Fibroblast of lung (primary cell): Measurements from ENCODE around the gene ALKBH3. TPM values are rescaled to one million over a fixed set of nuclear protein-coding genes. Genes with fewer than 3 reads are reported as not detected.

Experiments
- DNase-seq, 2 donors: peaks; one replicate each; pipeline versions ENCODE4 v3.0.0 to v3.0.0-alpha.2; 2010; ENCODE audit warnings: low read depth in 2 of 2
- H2AFZ ChIP-seq: 2 replicates; pipeline ENCODE4 v1.5.1; 2012; ENCODE audit warnings: low read length, control low read depth, inconsistent platforms
- H3K27ac ChIP-seq: 2 replicates; pipeline ENCODE4 v1.5.1; 2011; ENCODE audit warnings: low read length, control low read depth; ENCODE audit not compliant: insufficient read depth
- H3K27me3 ChIP-seq: 2 replicates; pipeline ENCODE4 v1.5.1; 2011; ENCODE audit warnings: mild to moderate bottlenecking, low read length; ENCODE audit not compliant: control insufficient read depth, insufficient read depth
- H3K36me3 ChIP-seq: 2 replicates; pipeline ENCODE4 v1.5.1; 2011; ENCODE audit warnings: low read length; ENCODE audit not compliant: control insufficient read depth, insufficient read depth
- H3K4me1 ChIP-seq: 2 replicates; pipeline ENCODE4 v1.5.1; 2011; ENCODE audit warnings: low read length; ENCODE audit not compliant: control insufficient read depth, insufficient read depth; ENCODE audit errors: extremely low read depth
- H3K4me2 ChIP-seq: 2 replicates; pipeline ENCODE4 v1.5.1; 2011; ENCODE audit warnings: low read length, control low read depth; ENCODE audit not compliant: insufficient read depth; ENCODE audit errors: extremely low read depth
- H3K4me3 ChIP-seq, 4 experiments: fragments of 200-600 bp in 1 of 4; sonication (generic) in 1 of 4; replicated peaks in 1 of 4; 2 replicates each; pipeline ENCODE4 v1.5.1; 2011 to 2016; ENCODE audit warnings: low read length in 4 of 4, low read depth in 3 of 4, mild to moderate bottlenecking in 3 of 4, control low read depth in 2 of 4, inconsistent platforms in 1 of 4, mixed read lengths in 1 of 4; ENCODE audit not compliant: insufficient read depth in 1 of 4; ENCODE audit errors: control extremely low read depth in 1 of 4
- H3K79me2 ChIP-seq: 2 replicates; pipeline ENCODE4 v1.5.1; 2012; ENCODE audit warnings: mild to moderate bottlenecking, low read length, inconsistent platforms; ENCODE audit not compliant: control insufficient read depth, insufficient read depth
- H3K9ac ChIP-seq: 2 replicates; pipeline ENCODE4 v1.5.1; 2011; ENCODE audit warnings: mild to moderate bottlenecking, low read length, control low read depth; ENCODE audit not compliant: insufficient read depth
- H3K9me3 ChIP-seq: 2 replicates; pipeline ENCODE4 v1.5.1; 2012; ENCODE audit warnings: low read depth, low read length; ENCODE audit not compliant: control insufficient read depth, insufficient read depth
- H4K20me1 ChIP-seq: 2 replicates; pipeline ENCODE4 v1.5.1; 2011; ENCODE audit warnings: low read length; ENCODE audit not compliant: control insufficient read depth, insufficient read depth; ENCODE audit errors: extremely low read depth
- EZH2 ChIP-seq: IDR thresholded peaks from 2 replicates; pipeline ENCODE4 v1.5.1; 2012; ENCODE audit warnings: low read length, control low read depth, mild to moderate bottlenecking; ENCODE audit errors: missing control alignments
- polyA plus RNA-seq, 2 donors: library from polyadenylated mRNA; depleted of rRNA in 1 of 2; stranded (reverse) in 1 of 2; unstranded in 1 of 2; fragments of >200 nt; gene quantifications; 2 replicates each; pipeline ENCODE4 v1.2.1, GENCODE V29; 2011 to 2012; ENCODE audit warnings: missing spikeins in 1 of 2
- total RNA-seq: library from RNA; depleted of rRNA; stranded (reverse); fragments of >200 nt; gene quantifications from 2 replicates; pipeline ENCODE4 v1.2.1, GENCODE V29; 2014
- TF ChIP-seq, protein P1 (sequence below), 2 donors: IDR thresholded peaks in 1 of 2; conservative IDR thresholded peaks in 1 of 2; 1 replicate in 1 of 2; 2 replicates in 1 of 2; pipeline ENCODE4 v1.5.1; 2011 to 2012; ENCODE audit warnings: low read length in 2 of 2, control low read depth in 1 of 2, inconsistent platforms in 1 of 2, low read depth in 1 of 2, mild to moderate bottlenecking in 1 of 2

ALKBH3 gene
- total and polyA plus RNA-seq, 2 donors (not counting 1 experiment from before 2014, with no cell fraction given): 39.0 to 56.1 TPM

DNA sequence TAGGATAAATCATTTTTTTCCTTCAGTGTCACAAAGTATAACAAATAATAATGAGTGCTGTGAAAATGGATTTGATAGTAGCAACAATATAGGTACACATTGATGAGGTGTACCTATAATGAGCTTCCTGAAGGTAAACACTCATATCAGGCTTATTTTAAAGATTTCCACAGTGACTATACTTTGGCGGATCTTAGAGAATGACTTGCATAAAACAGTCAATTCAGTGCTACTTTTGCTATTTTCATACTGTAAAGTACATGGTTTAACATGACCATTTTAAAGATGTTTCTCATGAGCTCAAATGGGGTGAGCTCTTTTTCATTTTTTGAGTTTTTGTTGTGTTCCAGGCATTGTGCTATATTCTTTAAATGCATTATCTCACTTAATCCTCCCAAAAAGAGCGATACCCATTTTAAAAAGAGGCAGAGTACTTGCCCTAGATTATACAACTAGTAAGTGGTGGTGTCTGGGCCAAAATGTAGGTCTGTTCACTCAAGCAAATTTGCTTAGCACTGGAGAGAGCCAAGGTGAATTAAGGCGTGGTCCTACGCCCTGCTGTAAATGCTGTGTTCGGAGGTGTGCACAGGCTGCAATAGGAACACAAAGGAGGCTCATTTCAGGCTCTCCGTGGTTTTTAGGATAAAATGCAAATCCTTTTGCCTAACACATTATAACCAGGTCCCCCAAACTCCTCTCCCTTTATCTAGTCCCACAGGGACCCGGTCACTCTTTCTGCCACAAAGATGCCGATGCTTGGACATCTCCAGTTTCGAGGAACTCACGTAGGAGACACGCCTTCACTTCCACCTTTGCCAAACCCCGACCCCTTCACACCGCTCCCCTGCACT, 617 bp upstream of the ALKBH3 start:
- no peak overlapping the region for H3K9ac ChIP-seq

DNA sequence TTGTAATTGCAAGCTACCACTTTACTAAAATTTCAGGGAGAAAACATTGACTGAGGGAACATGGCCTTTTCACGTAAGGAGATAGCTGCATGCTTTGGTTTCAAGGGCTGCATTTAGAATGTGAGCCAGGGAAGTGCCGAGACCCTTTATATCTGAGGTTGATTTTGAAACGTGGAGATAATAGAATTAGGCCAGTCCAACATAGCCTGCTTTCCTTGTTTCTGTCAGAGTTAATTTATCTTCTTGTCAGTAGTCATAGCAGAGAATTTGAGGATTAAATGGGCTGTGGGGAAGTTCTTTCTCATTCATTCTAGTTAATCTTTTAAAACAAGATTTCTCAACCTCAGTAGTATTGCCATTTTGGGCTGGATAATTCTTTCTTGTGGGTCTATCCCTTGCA, 12.2 kb downstream of the ALKBH3 start:
- TF ChIP-seq, protein P1, sequence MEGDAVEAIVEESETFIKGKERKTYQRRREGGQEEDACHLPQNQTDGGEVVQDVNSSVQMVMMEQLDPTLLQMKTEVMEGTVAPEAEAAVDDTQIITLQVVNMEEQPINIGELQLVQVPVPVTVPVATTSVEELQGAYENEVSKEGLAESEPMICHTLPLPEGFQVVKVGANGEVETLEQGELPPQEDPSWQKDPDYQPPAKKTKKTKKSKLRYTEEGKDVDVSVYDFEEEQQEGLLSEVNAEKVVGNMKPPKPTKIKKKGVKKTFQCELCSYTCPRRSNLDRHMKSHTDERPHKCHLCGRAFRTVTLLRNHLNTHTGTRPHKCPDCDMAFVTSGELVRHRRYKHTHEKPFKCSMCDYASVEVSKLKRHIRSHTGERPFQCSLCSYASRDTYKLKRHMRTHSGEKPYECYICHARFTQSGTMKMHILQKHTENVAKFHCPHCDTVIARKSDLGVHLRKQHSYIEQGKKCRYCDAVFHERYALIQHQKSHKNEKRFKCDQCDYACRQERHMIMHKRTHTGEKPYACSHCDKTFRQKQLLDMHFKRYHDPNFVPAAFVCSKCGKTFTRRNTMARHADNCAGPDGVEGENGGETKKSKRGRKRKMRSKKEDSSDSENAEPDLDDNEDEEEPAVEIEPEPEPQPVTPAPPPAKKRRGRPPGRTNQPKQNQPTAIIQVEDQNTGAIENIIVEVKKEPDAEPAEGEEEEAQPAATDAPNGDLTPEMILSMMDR (conservative IDR thresholded peaks at IDR 0.05 in 1 of 2, IDR thresholded peaks at IDR 0.05 in 1 of 2; ENCODE audit: low read depth in 1 of 2, low read length in 2 of 2): no peak
- TF ChIP-seq EZH2: no peak
- Histone ChIP-seq H2AFZ (no peak overlapping the region), H3K79me2 (no peaks in the 10 kb centered on the region), H3K9ac (no peak overlapping the region), H4K20me1 (no peaks in the 10 kb centered on the region), H3K4me3 (no peak overlapping the region), H3K36me3 (peaks cover 6% of the 10 kb centered on the region), H3K9me3 (no peaks in the 10 kb centered on the region), H3K4me2 (no peak overlapping the region), H3K27ac (no peak overlapping the region), H3K27me3 (no peaks in the 10 kb centered on the region), H3K4me1 (no peaks in the 10 kb centered on the region)
- DNase-seq: no peak

More for the DNA sequence above, 617 bp upstream of the ALKBH3 start:
- TF ChIP-seq EZH2: no peak
- TF ChIP-seq, protein P1 (conservative IDR thresholded peaks at IDR 0.05 in 1 of 2, IDR thresholded peaks at IDR 0.05 in 1 of 2; ENCODE audit: low read depth in 1 of 2, low read length in 2 of 2): no peak
- no peaks in the 10 kb centered on the region for H3K4me1 ChIP-seq
- H3K27ac ChIP-seq: no peak overlapping the region
- H4K20me1 ChIP-seq: no peaks in the 10 kb centered on the region
- DNase-seq: no peak
- H3K4me3 ChIP-seq: peak overlapping the region; percentile 53 to 97 (median 88)
- H3K27me3 ChIP-seq: no peaks in the 10 kb centered on the region
- peaks cover 12% of the 10 kb centered on the region for H3K79me2 ChIP-seq
- H2AFZ ChIP-seq: peak overlapping the region; percentile 100
- peak overlapping the region; percentile 89 for H3K4me2 ChIP-seq
- peaks cover 2% of the 10 kb centered on the region for H3K36me3 ChIP-seq
- no peaks in the 10 kb centered on the region for H3K9me3 ChIP-seq

- TF ChIP-seq, protein P1 (conservative IDR thresholded peaks at IDR 0.05 in 1 of 2, IDR thresholded peaks at IDR 0.05 in 1 of 2; ENCODE audit: low read depth in 1 of 2, low read length in 2 of 2): no peak
- no peak for TF ChIP-seq EZH2
- DNase-seq: no peak
- no peaks in the 10 kb centered on the region for H3K79me2 ChIP-seq
- H3K9ac ChIP-seq: no peak overlapping the region
- H3K4me2 ChIP-seq: no peak overlapping the region
- no peak overlapping the region for H3K27ac ChIP-seq
- H2AFZ ChIP-seq: no peak overlapping the region
- no peaks in the 10 kb centered on the region for H3K4me1 ChIP-seq
- H3K36me3 ChIP-seq: peaks cover 11% of the 10 kb centered on the region
- no peaks in the 10 kb centered on the region for H4K20me1 ChIP-seq
- no peaks in the 10 kb centered on the region for H3K9me3 ChIP-seq
- H3K4me3 ChIP-seq: no peak overlapping the region
- no peaks in the 10 kb centered on the region for H3K27me3 ChIP-seq
These were observed 13.9 kb downstream of the ALKBH3 start for GRCh38 chr11:43894546-43894945.
